ENCODE data around the gene RAB15.

RAB15 gene

GRCh38 chr14:65000898-65001591, 28.9 kb upstream of the RAB15 start:
- Histone ChIP-seq H3K4me1 (ENCODE audit: low read length) (peaks cover 41% of the 10 kb centered on the region), H3K4me2 (ENCODE audit: low read length) (no peak overlapping the region)

GRCh38 chr14:64998455-64998931, 26.4 kb upstream of the RAB15 start:
- H3K9me3 ChIP-seq (ENCODE audit: insufficient read depth, low read length): no peaks in the 10 kb centered on the region
- H3K4me3 ChIP-seq (ENCODE audit: low read length): no peak overlapping the region
- peaks cover 28% of the 10 kb centered on the region for H3K79me2 ChIP-seq (ENCODE audit: low read length)
- H3K27ac ChIP-seq (ENCODE audit: low read length): no peak overlapping the region
- H3K9ac ChIP-seq (ENCODE audit: low read length): no peak overlapping the region
- TF ChIP-seq CTCF (IDR thresholded peaks at IDR 0.05; ENCODE audit: low read depth, low read length): no peak
- no peak for TF ChIP-seq EZH2phosphoT487 (IDR thresholded peaks at IDR 0.05; ENCODE audit: low read depth)
- no peak overlapping the region for H2AFZ ChIP-seq (ENCODE audit: low read depth, low read length)
- H3K36me3 ChIP-seq (replicated peaks; ENCODE audit: low read depth, low read length): no peaks in the 10 kb centered on the region
- no peaks in the 10 kb centered on the region; the same call in 1 of the 2 replicates for H4K20me1 ChIP-seq (ENCODE audit: insufficient read depth, low read length)
- peaks cover 34% of the 10 kb centered on the region for H3K4me1 ChIP-seq (ENCODE audit: low read length)
- peak overlapping the region; percentile 18; the same call in 1 of the 2 replicates for H3K4me2 ChIP-seq (ENCODE audit: low read length)
- no peaks in the 10 kb centered on the region for H3K27me3 ChIP-seq (ENCODE audit: low read depth, low read length)

More at GRCh38 chr14:65000898-65001591, 28.9 kb upstream of the RAB15 start:
- H3K79me2 ChIP-seq (ENCODE audit: low read length): peaks cover 34% of the 10 kb centered on the region
- no peak overlapping the region for H3K9ac ChIP-seq (ENCODE audit: low read length)
- H3K9me3 ChIP-seq (ENCODE audit: insufficient read depth, low read length): no peaks in the 10 kb centered on the region
- no peak overlapping the region for H3K4me3 ChIP-seq (ENCODE audit: low read length)
- no peaks in the 10 kb centered on the region for H3K27me3 ChIP-seq (ENCODE audit: low read depth, low read length)
- peaks cover 2% of the 10 kb centered on the region for H3K36me3 ChIP-seq (replicated peaks; ENCODE audit: low read depth, low read length)
- no peak overlapping the region for H2AFZ ChIP-seq (ENCODE audit: low read depth, low read length)
- no peak for TF ChIP-seq CTCF (IDR thresholded peaks at IDR 0.05; ENCODE audit: low read depth, low read length)
- TF ChIP-seq EZH2phosphoT487 (IDR thresholded peaks at IDR 0.05; ENCODE audit: low read depth): no peak
- H4K20me1 ChIP-seq (ENCODE audit: insufficient read depth, low read length): peaks cover 5% of the 10 kb centered on the region; the same call in 1 of the 2 replicates
- no peak overlapping the region for H3K27ac ChIP-seq (ENCODE audit: low read length)

GRCh38 chr14:64997108-64997794, 25.1 kb upstream of the RAB15 start:
- Histone ChIP-seq H3K9ac (ENCODE audit: low read length) (no peak overlapping the region), H2AFZ (ENCODE audit: low read depth, low read length) (no peak overlapping the region), H3K36me3 (replicated peaks; ENCODE audit: low read depth, low read length) (peaks cover 4% of the 10 kb centered on the region), H3K4me1 (ENCODE audit: low read length) (peaks cover 31% of the 10 kb centered on the region), H3K79me2 (ENCODE audit: low read length) (peaks cover 30% of the 10 kb centered on the region), H3K27me3 (ENCODE audit: low read depth, low read length) (no peaks in the 10 kb centered on the region), H4K20me1 (ENCODE audit: insufficient read depth, low read length) (no peaks in the 10 kb centered on the region; the same call in 1 of the 2 replicates), H3K9me3 (ENCODE audit: insufficient read depth, low read length) (no peaks in the 10 kb centered on the region), H3K4me2 (ENCODE audit: low read length) (peak overlapping the region; percentile 35), H3K4me3 (ENCODE audit: low read length) (peak overlapping the region; percentile 46), H3K27ac (ENCODE audit: low read length) (no peak overlapping the region)
- TF ChIP-seq EZH2phosphoT487 (IDR thresholded peaks at IDR 0.05; ENCODE audit: low read depth) (no peak), CTCF (IDR thresholded peaks at IDR 0.05; ENCODE audit: low read depth, low read length) (no peak)

GRCh38 chr14:64995291-64995690, 23.2 kb upstream of the RAB15 start:
- Histone ChIP-seq H3K4me1 (ENCODE audit: low read length) (peaks cover 39% of the 10 kb centered on the region), H4K20me1 (ENCODE audit: insufficient read depth, low read length) (no peaks in the 10 kb centered on the region; the same call in 1 of the 2 replicates), H2AFZ (ENCODE audit: low read depth, low read length) (no peak overlapping the region), H3K4me2 (ENCODE audit: low read length) (no peak overlapping the region), H3K9ac (ENCODE audit: low read length) (no peak overlapping the region), H3K27ac (ENCODE audit: low read length) (no peak overlapping the region), H3K36me3 (replicated peaks; ENCODE audit: low read depth, low read length) (peaks cover 4% of the 10 kb centered on the region), H3K79me2 (ENCODE audit: low read length) (peaks cover 35% of the 10 kb centered on the region), H3K9me3 (ENCODE audit: insufficient read depth, low read length) (no peaks in the 10 kb centered on the region), H3K27me3 (ENCODE audit: low read depth, low read length) (no peaks in the 10 kb centered on the region), H3K4me3 (ENCODE audit: low read length) (no peak overlapping the region)
- TF ChIP-seq CTCF (IDR thresholded peaks at IDR 0.05; ENCODE audit: low read depth, low read length) (no peak), EZH2phosphoT487 (IDR thresholded peaks at IDR 0.05; ENCODE audit: low read depth) (no peak)
